Psoas muscle (tissue), 8 donors: ENCODE data around the gene SLC66A2. TPM values are rescaled to one million over a fixed set of nuclear protein-coding genes. Genes with fewer than 3 reads are reported as not detected.
"Not testable (repeated sequence)": the region's sequence is repeated elsewhere in the genome, so short reads cannot be mapped to it uniquely, and the experiment has no call there.

Source experiments
- ATAC-seq, 4 donors: fragments of 200-7000 bp; cut with Tn5 transposase; one replicate each; pipeline ENCODE4 v1.9.1; 2020; ENCODE audit warnings: moderate library complexity in 3 of 4, mild to moderate bottlenecking in 2 of 4
- DNase-seq, 2 donors: peaks; one replicate each; pipeline ENCODE4 v3.0.0-alpha.2; 2020
- H3K27ac ChIP-seq: fragments of 200-600 bp; one replicate; pipeline ENCODE4 v1.8.0; 2022
- H3K27me3 ChIP-seq, 3 donors: fragments of 200-600 bp in 1 of 3; one replicate each; pipeline versions ENCODE4 v1.6.1 to v1.8.0; 2013 to 2022; ENCODE audit warnings: low read length in 2 of 3, mild to moderate bottlenecking in 2 of 3, moderate library complexity in 1 of 3; ENCODE audit not compliant: insufficient read depth in 3 of 3
- H3K36me3 ChIP-seq, 2 donors: fragments of 200-600 bp in 1 of 2; one replicate each; pipeline versions ENCODE4 v1.6.1 to v1.8.0; 2013 to 2022; ENCODE audit warnings: low read depth in 1 of 2, mild to moderate bottlenecking in 1 of 2, moderate library complexity in 1 of 2; ENCODE audit not compliant: insufficient read depth in 1 of 2
- H3K4me1 ChIP-seq: fragments of 200-600 bp; one replicate; pipeline ENCODE4 v1.8.0; 2022
- H3K4me3 ChIP-seq: fragments of 200-600 bp; one replicate; pipeline ENCODE4 v1.8.0; 2022; ENCODE audit warnings: mild to moderate bottlenecking
- H3K9me3 ChIP-seq: fragments of 200-600 bp; one replicate; pipeline ENCODE4 v1.8.0; 2022
- WGBS, 3 donors: extraction: QIAGEN DNeasy Blood & Tissue Kit; methylation state at CpG; one replicate each; pipeline versions ENCODE4 v1.1.6 to v1.1.7; 2013; 5-methylcytosine and 5-hydroxymethylcytosine counted together
- intact Hi-C, 2 donors: fragments of 100-400 bp; cut with DNase I; formaldehyde crosslinking; loops; one replicate each; pipeline versions ENCODE4 v1.11.0 to v1.14.2; 2022
- polyA plus RNA-seq, 3 donors: library from polyadenylated mRNA; stranded (reverse); fragments of 200-250 nt; gene quantifications; one replicate each; pipeline ENCODE4 v1.2.3, GENCODE V29; 2013
- total RNA-seq, 4 donors: library from RNA; stranded (reverse); fragmentation: NEBNext Ultra II Directional in 2 of 4; extraction: Animal tissue kit (Norgen Biotek cat#: 25700) in 2 of 4; gene quantifications; one replicate each; pipeline versions ENCODE4 v1.2.1 to v1.2.4, GENCODE V29; 2021 to 2023
- TF ChIP-seq, protein P1 (sequence below): fragments of 200-600 bp; IDR thresholded peaks from one replicate; pipeline ENCODE4 v1.8.0; 2022; ENCODE audit warnings: antibody characterized with exemption
- donor health status: healthy with polysubstance abuse.
- donor health status: DM: no; HTN: no; CAD: no; lungs with moderate emphysema.
- donor health status: Bipolar disorder and iron deficiency.
- donor health status: healthy.
- donor health status: DM: yes; HTN: yes; CAD: no.
- donor health status: DM: no; HTN: no; CAD: no.
- donor health status: DM: no; HTN: no; CAD: no.
- donor health status: DM: yes; HTN: yes; CAD: no.

Gene SLC66A2
- total and polyA plus RNA-seq, 7 donors: 36.4 to 160 (median 67.7) TPM

- no peak overlapping the region for H3K4me3 ChIP-seq
- H3K27me3 ChIP-seq: peaks cover 0 to 22% (median 5%) of the 10 kb centered on the region in 3 donors
- TF ChIP-seq, protein P1, sequence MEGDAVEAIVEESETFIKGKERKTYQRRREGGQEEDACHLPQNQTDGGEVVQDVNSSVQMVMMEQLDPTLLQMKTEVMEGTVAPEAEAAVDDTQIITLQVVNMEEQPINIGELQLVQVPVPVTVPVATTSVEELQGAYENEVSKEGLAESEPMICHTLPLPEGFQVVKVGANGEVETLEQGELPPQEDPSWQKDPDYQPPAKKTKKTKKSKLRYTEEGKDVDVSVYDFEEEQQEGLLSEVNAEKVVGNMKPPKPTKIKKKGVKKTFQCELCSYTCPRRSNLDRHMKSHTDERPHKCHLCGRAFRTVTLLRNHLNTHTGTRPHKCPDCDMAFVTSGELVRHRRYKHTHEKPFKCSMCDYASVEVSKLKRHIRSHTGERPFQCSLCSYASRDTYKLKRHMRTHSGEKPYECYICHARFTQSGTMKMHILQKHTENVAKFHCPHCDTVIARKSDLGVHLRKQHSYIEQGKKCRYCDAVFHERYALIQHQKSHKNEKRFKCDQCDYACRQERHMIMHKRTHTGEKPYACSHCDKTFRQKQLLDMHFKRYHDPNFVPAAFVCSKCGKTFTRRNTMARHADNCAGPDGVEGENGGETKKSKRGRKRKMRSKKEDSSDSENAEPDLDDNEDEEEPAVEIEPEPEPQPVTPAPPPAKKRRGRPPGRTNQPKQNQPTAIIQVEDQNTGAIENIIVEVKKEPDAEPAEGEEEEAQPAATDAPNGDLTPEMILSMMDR: no peak
- DNase-seq: no peak
- H3K36me3 ChIP-seq: no peaks in the 10 kb centered on the region
- no peaks in the 10 kb centered on the region for H3K9me3 ChIP-seq
- no peaks in the 10 kb centered on the region for H3K4me1 ChIP-seq
- intact Hi-C loops: no loop called here
- ATAC-seq: no peak
- WGBS, 3 donors: 93 to 95% (median 94%) methylated on average over 12 of the region's 12 CpGs
- H3K27ac ChIP-seq: no peak overlapping the region
These were observed 71.9 kb downstream of the SLC66A2 start for GRCh38 chr18:79879566-79879965.

- intact Hi-C loops: no loop called here
- WGBS, 3 donors: 87 to 92% (median 89%) methylated on average over 18 to 20 of the region's 20 CpGs
- TF ChIP-seq, protein P1: no peak
- H3K27me3 ChIP-seq: peaks cover 0 to 22% (median 5%) of the 10 kb centered on the region in 3 donors
- peak in 1 of 2 donors; percentile 46 for DNase-seq
- no peaks in the 10 kb centered on the region for H3K36me3 ChIP-seq
- no peak for ATAC-seq
- H3K4me3 ChIP-seq: no peak overlapping the region
- H3K9me3 ChIP-seq: no peaks in the 10 kb centered on the region
- H3K4me1 ChIP-seq: no peaks in the 10 kb centered on the region
- H3K27ac ChIP-seq: no peak overlapping the region
These were observed 72.6 kb downstream of the SLC66A2 start for GRCh38 chr18:79878741-79879378.

- WGBS, 3 donors: 62 to 66% (median 63%) methylated on average over 21 to 25 of the region's 25 CpGs
- H3K4me1 ChIP-seq, H3K36me3 ChIP-seq, H3K27ac ChIP-seq, H3K4me3 ChIP-seq, DNase-seq, H3K9me3 ChIP-seq, intact Hi-C loops, ATAC-seq: not testable (repeated sequence)
- H3K27me3 ChIP-seq: peaks cover 0 to 22% (median 5%) of the 10 kb centered on the region in 3 donors
These were observed 73.2 kb downstream of the SLC66A2 start for GRCh38 chr18:79878246-79878645.

- intact Hi-C loops: no loop called here
- ATAC-seq: peak; percentile 25 to 72 (median 56)
- peak in 1 of 2 donors; percentile 44 for DNase-seq
- Histone ChIP-seq H3K36me3 (no peaks in the 10 kb centered on the region), H3K4me3 (no peak overlapping the region), H3K27ac (no peak overlapping the region), H3K9me3 (no peaks in the 10 kb centered on the region), H3K4me1 (no peaks in the 10 kb centered on the region), H3K27me3 (peaks cover 0 to 22% (median 5%) of the 10 kb centered on the region in 3 donors)
- TF ChIP-seq, protein P1: no peak
- WGBS, 3 donors: 25 to 32% (median 26%) methylated on average over 38 of the region's 38 CpGs
These were observed 74.0 kb downstream of the SLC66A2 start for GRCh38 chr18:79877163-79878091.

DNA sequence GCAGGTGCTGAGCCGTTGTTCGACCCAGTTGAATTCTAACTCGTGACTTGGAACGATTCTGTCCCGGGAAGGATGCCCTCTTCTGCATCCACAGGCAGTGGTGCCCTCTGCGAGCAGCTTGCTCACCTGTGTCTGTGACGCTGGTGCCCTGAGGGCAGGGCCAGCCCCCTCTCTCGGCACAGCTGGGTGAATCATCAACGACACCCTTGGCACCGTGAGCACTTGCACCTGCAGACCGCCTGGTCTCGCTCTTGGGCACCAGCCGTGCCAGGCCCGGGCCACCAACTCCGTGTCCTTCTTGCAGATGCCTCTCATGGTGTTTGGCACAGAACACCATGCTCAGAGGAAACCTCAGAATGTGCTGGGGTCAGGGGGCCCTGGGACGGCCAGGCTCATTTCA lies 75.0 kb downstream of the SLC66A2 start:
- no peak for ATAC-seq
- 67 to 78% (median 71%) methylated on average over 16 of the region's 16 CpGs for WGBS, 3 donors
- Histone ChIP-seq H3K4me3 (no peak overlapping the region), H3K27ac (no peak overlapping the region), H3K27me3 (peaks cover 0 to 27% (median 8%) of the 10 kb centered on the region in 3 donors), H3K4me1 (no peaks in the 10 kb centered on the region), H3K36me3 (no peaks in the 10 kb centered on the region), H3K9me3 (no peaks in the 10 kb centered on the region)
- intact Hi-C loops: no loop called here
- TF ChIP-seq, protein P1: no peak
- peak in 1 of 2 donors; percentile 26 for DNase-seq
